GM12864 (cell line): ENCODE results near the gene STK32C.

Experiments
- DNase-seq: peaks from one replicate; pipeline ENCODE4 v3.0.0-alpha.2; 2011; ENCODE audit warnings: low read depth
- H3K4me3 ChIP-seq: 2 replicates; pipeline ENCODE4 v1.5.1; 2011; ENCODE audit warnings: mild to moderate bottlenecking, low read depth, low read length, control low read depth
- TF ChIP-seq, protein P1 (sequence below): IDR thresholded peaks from 2 replicates; pipeline ENCODE4 v1.5.1; 2011; ENCODE audit warnings: low read depth, mild to moderate bottlenecking, moderate library complexity, low read length, control low read depth, inconsistent platforms; ENCODE audit errors: missing control alignments

The STK32C gene

DNA sequence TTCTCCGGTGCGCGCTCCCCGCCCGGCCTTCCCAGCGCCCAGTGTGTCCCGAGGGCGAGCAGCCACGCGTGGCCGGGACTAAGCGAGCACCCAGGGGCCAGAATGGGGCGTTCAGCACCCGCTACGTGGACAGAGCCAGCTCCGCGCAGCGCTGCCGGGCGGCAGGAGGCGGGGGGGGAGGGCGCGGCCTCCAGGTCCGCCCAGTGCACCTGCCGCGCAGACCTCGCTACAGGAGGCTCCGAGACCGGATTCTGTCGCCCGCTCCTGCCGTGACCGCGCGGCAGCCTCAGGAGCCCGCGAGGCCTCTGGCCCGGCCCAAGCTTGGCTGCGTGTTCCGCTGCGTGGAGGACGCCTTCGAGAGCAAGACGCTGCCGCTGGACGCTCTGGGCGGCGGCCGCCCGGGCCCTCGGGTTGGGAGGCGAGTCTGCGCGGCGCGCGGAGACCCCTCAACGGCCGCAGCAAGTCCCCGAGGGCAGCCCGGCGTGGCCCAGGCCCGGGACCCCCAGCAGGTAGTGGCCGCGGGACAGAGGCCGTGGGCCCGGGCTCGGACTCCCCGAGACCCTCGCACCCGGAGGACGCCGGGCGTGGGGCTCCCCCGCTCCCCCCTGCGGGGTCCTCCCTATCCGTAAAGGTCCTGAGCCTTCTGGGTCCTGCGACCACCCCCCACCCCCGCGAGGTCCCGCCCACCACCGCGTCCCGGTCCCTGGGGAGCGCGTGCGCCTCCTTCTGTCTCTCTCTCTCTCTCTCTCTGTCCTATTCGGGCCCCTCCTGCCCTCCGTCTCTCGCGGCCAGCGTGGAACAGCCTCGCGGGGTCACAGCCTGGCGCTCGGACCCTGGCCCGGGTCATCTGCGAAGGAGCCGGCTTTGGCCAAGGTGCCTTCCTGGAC lies 121.9 kb downstream of the STK32C start:
- no peak overlapping the region for H3K4me3 ChIP-seq
- TF ChIP-seq, protein P1, sequence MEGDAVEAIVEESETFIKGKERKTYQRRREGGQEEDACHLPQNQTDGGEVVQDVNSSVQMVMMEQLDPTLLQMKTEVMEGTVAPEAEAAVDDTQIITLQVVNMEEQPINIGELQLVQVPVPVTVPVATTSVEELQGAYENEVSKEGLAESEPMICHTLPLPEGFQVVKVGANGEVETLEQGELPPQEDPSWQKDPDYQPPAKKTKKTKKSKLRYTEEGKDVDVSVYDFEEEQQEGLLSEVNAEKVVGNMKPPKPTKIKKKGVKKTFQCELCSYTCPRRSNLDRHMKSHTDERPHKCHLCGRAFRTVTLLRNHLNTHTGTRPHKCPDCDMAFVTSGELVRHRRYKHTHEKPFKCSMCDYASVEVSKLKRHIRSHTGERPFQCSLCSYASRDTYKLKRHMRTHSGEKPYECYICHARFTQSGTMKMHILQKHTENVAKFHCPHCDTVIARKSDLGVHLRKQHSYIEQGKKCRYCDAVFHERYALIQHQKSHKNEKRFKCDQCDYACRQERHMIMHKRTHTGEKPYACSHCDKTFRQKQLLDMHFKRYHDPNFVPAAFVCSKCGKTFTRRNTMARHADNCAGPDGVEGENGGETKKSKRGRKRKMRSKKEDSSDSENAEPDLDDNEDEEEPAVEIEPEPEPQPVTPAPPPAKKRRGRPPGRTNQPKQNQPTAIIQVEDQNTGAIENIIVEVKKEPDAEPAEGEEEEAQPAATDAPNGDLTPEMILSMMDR: no peak
- no peak for DNase-seq

DNA sequence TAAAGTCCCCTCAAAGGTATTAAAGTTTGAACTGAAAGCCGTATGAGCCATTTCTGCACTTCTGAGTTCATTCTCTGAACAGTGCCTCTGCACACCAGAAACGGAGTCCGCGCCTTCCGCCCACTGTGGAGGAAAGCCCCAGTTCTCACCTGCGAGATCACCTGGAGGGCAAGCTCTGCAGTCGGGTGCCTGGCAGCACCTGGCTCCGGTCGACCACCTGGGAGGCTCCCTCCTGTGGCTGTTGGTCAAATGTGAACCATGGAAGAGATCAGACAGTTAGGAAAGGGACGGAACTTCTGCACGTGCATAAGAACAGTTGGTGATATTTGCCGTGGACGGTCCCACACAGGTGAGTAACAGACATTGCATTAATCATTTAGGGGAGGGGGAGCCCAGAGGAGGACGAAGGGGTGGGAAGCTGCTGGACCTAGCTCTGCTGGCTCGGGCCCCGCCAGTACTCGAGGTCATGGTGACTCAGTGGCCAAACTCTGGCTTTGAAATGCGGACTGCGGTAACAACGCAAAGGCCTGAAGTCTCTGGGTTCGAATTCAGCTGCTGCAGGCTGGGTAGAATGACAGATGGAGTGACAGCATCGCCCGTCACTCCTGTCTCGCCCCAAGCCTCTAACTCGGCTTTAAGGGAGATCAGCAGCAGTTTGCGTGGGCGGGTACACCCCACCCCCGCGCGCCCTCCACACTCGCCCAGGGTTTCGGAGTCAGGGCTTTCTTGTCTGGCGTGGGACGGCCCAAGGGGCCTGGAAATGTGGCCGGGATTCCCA lies 122.7 kb downstream of the STK32C start:
- DNase-seq: no peak
- TF ChIP-seq, protein P1: no peak
- no peak overlapping the region for H3K4me3 ChIP-seq

- H3K4me3 ChIP-seq: no peak overlapping the region
- TF ChIP-seq, protein P1: no peak
- no peak for DNase-seq
Observed at GRCh38 chr10:132183046-132183445, 124.7 kb downstream of the STK32C start.

DNA sequence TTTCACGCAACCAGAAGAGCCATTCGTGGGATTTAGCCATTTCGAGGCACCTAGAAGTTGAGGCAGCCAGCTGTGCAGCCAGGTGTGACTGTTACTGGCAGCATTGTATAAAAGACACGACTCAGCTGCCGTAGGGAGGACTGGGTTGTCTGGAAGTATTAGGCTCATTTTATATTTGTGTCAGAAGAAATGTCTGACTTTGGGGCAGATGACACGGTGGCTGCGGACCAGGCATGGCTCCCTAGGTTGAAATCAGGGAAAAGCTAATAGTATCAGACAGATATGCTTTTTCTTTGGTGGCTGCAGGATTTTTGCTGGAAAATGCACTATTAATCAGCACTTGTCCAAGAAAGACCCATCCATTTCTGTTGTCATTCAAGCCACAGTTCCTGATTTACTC lies 125.2 kb downstream of the STK32C start:
- TF ChIP-seq, protein P1: no peak
- no peak for DNase-seq
- H3K4me3 ChIP-seq: no peak overlapping the region

DNA sequence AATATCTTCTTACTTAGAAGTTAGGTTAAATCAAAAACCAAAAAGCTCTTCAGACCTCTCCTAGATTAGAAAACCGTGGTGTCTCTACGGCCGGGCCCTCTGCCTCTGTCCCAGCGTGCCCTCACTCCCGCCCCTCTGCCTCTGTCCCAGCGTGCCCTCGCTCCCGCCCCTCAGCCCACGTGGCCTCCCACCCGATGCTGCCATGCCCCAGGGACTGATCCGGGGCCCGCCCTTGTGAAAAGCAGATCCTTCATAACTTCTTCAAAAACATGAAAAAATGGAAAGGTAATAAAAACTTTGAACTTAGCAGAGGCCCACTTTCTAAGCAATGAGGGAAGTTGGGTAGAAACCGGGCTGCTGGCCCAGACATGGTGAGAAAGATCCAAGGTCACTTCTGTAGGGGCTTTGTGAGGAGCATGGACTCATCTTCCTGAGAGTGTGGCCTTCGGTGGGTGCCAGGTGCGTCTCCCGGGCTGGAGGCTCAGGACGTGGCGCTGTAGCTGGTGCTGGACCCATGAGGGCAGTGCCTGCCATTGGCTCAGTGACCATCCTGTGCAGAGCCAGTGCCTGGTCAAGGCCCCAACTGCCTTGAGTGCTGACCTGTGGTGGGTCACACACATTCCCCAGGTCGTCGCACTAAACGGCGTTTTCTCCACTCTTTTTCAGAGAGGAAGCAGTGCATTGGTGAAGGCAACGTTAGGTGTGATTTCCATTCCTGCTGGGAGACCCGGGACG lies 125.9 kb downstream of the STK32C start:
- no peak overlapping the region for H3K4me3 ChIP-seq
- no peak for DNase-seq
- TF ChIP-seq, protein P1: no peak

DNA sequence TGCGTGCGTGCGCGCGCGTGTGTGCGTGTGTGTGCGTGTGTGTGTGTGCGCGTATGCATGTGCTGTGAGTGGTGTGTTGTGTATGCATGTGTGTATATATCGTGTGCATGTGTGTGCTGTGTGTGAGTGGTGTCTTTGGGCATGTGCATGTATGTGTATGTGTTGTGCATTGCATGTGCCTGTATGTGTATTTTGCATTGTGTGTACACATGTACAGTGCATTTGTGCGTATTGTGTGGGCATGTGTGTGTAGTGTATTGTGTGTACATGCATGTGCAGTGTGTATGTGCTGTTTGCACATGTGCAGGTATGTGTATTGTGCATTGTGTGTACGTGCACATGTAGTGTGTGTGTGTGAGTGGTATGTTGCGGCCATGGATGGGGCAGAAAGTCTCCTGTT lies 127.0 kb downstream of the STK32C start:
- no peak overlapping the region for H3K4me3 ChIP-seq
- no peak for DNase-seq
- TF ChIP-seq, protein P1: no peak
